ENCODE results near the gene KLK1. TPM values are rescaled to one million over a fixed set of nuclear protein-coding genes. Genes with fewer than 3 reads are reported as not detected.

The KLK1 gene
- polyA plus RNA-seq, 1 of the 3 experiments (the other 2 are of a cell fraction) = not detected

- POLR2A ChIA-PET = no interaction called here
- TF ChIP-seq SMC3 (IDR thresholded peaks at IDR 0.05; ENCODE audit: low read depth, low read length) = no peak
- no peak for TF ChIP-seq RAD21 (IDR thresholded peaks at IDR 0.05; ENCODE audit: low read length)
- TF ChIP-seq FOSL2 (IDR thresholded peaks at IDR 0.05; ENCODE audit: borderline replicate concordance, low read depth) = no peak
- TF ChIP-seq YY1 (IDR thresholded peaks at IDR 0.05; ENCODE audit: low read depth) = no peak
- no peak for TF ChIP-seq GATA2 (CRISPR knock-in tag; IDR thresholded peaks at IDR 0.05)
- TF ChIP-seq TAF1 (IDR thresholded peaks at IDR 0.05; ENCODE audit: borderline replicate concordance, low read depth, low read length) = no peak
- no peak for TF ChIP-seq PBX3 (IDR thresholded peaks at IDR 0.05)
- no peak for TF ChIP-seq NRF1 (IDR thresholded peaks at IDR 0.05; ENCODE audit: low read depth, low read length)
- no peak for TF ChIP-seq REST (IDR thresholded peaks at IDR 0.05; ENCODE audit: low read depth, low read length)
- no peak for TF ChIP-seq GABPA (IDR thresholded peaks at IDR 0.05; ENCODE audit: low read depth)
- TF ChIP-seq RCOR1 (IDR thresholded peaks at IDR 0.05; ENCODE audit: low read length) = no peak
- Histone ChIP-seq H3K27me3 (ENCODE audit: insufficient read depth) (no peaks in the 10 kb centered on the region; the same call in 1 of the 2 replicates), H2AFZ (ENCODE audit: low read depth) (no peak overlapping the region), H3K9me3 (no peaks in the 10 kb centered on the region), H3K79me2 (ENCODE audit: insufficient read depth) (peaks cover 5% of the 10 kb centered on the region), H3K27ac (ENCODE audit: low read depth in 2 of 2, low read length in 1 of 2) (no peak overlapping the region), H3K9ac (no peak overlapping the region), H3F3A (replicated peaks; ENCODE audit: insufficient read depth) (no peaks in the 10 kb centered on the region), H3K9me2 (no peaks in the 10 kb centered on the region), H3K4me3 (ENCODE audit: low read depth in 2 of 2, low read length in 1 of 2) (no peak overlapping the region), H3K4me1 (ENCODE audit: control insufficient read depth in 1 of 2, insufficient read depth in 2 of 2, low read depth in 1 of 2, low read length in 1 of 2) (no peaks in the 10 kb centered on the region), H3K4me2 (no peak overlapping the region), H3K36me3 (replicated peaks in 1 of 2; ENCODE audit: control insufficient read depth in 1 of 2, insufficient read depth in 2 of 2, low read length in 1 of 2) (no peaks in the 10 kb centered on the region), H4K20me1 (ENCODE audit: insufficient read depth) (no peaks in the 10 kb centered on the region)
- CTCF ChIA-PET = interaction anchor here (0.8 kb wide), 1 partner anchor 8 kb away, joined by 3 read pairs; no protein-coding TSS in a partner anchor
- DNase-seq = no peak
- 0% methylated on average over 1 of the region's 1 CpG for WGBS (ENCODE audit: low lambda C conversion rate)
Measured at GRCh38 chr19:50808856-50809255, 14.7 kb downstream of the KLK1 start.
